ENCODE data around the gene GCNT1.
A peak's percentile ranks its signal among the peaks of the same experiment; 100 is the strongest.

Gene GCNT1

DNA sequence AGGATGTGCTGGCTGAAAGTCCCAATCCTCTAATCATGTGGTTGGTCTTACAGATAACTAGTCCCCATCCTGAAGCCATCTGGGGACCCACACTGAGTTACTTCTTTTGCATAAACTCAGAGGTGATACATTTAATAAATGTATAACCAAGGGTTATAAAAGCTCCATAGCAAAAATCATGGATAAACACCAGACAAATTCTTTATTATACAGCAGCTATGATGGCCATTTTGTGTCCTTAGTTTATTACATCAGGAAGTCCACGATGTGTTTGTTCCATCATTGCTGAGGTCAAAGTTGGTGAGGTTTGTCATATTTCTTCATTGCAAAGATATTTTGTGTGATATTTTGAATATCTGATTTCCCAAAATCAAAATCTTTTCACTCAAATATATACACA is 80.2 kb downstream of the GCNT1 start:
- TF ChIP-seq, protein P1, sequence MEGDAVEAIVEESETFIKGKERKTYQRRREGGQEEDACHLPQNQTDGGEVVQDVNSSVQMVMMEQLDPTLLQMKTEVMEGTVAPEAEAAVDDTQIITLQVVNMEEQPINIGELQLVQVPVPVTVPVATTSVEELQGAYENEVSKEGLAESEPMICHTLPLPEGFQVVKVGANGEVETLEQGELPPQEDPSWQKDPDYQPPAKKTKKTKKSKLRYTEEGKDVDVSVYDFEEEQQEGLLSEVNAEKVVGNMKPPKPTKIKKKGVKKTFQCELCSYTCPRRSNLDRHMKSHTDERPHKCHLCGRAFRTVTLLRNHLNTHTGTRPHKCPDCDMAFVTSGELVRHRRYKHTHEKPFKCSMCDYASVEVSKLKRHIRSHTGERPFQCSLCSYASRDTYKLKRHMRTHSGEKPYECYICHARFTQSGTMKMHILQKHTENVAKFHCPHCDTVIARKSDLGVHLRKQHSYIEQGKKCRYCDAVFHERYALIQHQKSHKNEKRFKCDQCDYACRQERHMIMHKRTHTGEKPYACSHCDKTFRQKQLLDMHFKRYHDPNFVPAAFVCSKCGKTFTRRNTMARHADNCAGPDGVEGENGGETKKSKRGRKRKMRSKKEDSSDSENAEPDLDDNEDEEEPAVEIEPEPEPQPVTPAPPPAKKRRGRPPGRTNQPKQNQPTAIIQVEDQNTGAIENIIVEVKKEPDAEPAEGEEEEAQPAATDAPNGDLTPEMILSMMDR (IDR thresholded peaks at IDR 0.05; ENCODE audit: control insufficient read depth, extremely low read depth, insufficient read depth), result no peak
- DNase-seq (ENCODE audit: low read depth), result no peak
- no peak overlapping the region for H3K4me3 ChIP-seq (ENCODE audit: low read depth, low read length)

DNA sequence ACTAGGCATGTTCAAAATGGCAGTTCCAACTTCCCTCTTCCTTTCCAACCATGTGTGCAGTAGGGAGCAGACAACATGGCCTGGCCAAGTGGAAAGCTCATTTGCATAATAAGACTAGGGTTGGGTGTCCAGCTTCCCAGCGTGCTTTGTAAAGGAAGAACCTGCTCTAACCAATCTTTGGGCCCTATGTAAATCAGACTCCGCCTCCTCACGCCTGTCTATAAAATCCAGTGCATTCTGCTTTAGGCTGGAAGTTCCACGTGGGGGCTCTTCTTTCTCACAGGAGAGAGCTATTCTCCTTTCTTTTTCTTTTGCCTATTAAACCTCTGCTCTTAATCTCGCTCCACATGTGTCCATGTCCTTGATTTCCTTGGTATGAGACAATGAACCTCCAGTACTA is 83.4 kb downstream of the GCNT1 start:
- H3K4me3 ChIP-seq (ENCODE audit: low read depth, low read length), result no peak overlapping the region
- DNase-seq (ENCODE audit: low read depth), result no peak
- TF ChIP-seq, protein P1 (IDR thresholded peaks at IDR 0.05; ENCODE audit: control insufficient read depth, extremely low read depth, insufficient read depth), result no peak

DNA sequence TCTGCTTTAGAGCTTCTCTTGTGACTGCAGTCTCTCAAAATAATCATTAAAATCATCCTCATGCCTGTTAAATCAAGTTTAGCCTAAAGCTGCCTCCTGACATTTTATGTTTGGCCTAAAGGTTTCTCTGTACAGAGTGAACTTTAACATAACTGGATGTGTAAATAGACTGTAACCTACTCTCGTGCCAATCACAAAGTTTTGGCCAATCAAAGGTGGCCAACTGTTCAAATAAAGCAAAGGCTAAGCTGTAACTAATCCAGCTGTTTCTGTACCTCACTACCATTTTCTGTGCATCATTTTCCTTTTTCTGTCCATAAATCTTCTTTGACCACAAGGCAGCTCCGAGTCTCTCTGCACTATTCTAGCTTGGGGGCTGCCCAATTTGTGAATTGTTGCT is 86.2 kb downstream of the GCNT1 start:
- DNase-seq (ENCODE audit: low read depth), result peak; percentile 72
- H3K4me3 ChIP-seq (ENCODE audit: low read depth, low read length), result no peak overlapping the region
- TF ChIP-seq, protein P1 (IDR thresholded peaks at IDR 0.05; ENCODE audit: control insufficient read depth, extremely low read depth, insufficient read depth), result no peak

DNA sequence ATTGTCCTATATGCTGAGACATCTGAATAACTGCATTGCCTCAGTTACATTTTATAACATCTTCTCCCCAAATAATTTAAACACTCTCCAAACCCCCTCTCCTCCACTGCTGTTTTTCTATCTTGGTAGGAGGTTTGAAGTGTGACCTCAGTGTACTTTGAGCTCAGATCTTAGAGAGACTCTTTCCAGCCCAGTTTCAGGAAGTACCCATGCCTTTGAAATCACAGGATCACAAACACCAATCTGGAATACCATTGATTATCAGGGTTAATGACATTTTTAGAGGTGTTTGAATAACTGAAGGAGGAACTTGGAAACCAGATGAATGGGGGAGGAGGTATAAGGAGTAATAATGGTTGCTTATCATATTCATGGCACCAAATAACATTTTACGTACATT is 93.2 kb downstream of the GCNT1 start:
- no peak overlapping the region for H3K4me3 ChIP-seq (ENCODE audit: low read depth, low read length)
- no peak for DNase-seq (ENCODE audit: low read depth)
- TF ChIP-seq, protein P1 (IDR thresholded peaks at IDR 0.05; ENCODE audit: control insufficient read depth, extremely low read depth, insufficient read depth), result no peak

DNA sequence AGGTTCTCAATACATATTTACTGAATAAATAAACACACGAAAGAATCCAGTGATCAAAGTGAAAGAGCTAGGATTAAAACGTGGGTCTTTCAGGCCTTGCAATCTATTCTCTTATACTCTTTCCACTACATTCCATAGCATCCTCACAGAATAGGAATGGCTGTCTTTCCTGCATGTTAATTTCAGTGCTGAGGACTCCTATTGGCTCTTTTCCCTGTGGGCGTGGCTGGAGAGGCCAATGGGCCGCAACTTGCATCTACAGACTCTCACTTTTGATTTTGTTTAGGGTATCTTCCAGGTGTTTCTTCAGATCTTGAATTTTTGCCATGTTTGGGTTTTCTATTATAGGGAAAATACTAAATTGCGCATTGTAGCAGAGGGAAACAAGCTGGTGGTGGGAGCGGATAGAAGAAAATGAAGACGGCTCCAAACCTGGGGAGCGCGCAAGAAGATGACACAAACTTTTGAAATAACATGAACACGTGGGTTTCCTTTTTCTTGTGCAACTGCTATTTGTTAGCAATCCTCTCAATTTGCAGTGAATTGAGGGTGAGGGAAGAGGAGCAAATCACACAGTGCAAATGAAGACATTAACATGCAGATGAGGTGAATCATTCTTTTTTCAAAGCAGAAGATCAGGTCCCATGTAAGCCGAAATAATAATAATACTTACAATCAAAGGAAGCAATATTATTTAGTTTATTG is 93.9 kb downstream of the GCNT1 start:
- H3K4me3 ChIP-seq (ENCODE audit: low read depth, low read length), result no peak overlapping the region
- DNase-seq (ENCODE audit: low read depth), result no peak
- TF ChIP-seq, protein P1 (IDR thresholded peaks at IDR 0.05; ENCODE audit: control insufficient read depth, extremely low read depth, insufficient read depth), result no peak

DNA sequence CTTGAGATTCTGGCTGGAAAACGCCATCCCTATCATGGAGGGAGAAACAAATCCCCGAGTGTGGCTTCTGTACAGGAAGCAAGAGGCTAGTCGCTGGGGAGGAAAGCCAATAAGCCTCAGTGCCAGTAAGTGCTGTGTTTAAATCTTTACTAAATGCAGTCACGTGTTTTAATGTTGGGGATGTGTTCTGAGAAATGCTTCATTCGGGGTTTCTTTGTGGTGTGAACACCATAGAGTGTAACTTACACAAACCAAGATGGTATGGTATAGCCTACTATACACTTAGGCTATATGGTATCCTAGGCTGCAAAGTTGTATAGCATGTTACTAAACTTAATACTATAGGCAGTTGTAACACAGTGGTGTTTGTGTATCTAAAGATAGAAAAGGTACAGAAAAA is 94.7 kb downstream of the GCNT1 start:
- TF ChIP-seq, protein P1 (IDR thresholded peaks at IDR 0.05; ENCODE audit: control insufficient read depth, extremely low read depth, insufficient read depth), result no peak
- no peak overlapping the region for H3K4me3 ChIP-seq (ENCODE audit: low read depth, low read length)
- DNase-seq (ENCODE audit: low read depth), result no peak

All from LNCaP clone FGC (cell line).